H9 (cell line): ENCODE measurements around the gene GLCCI1. TPM values are rescaled to one million over a fixed set of nuclear protein-coding genes. Genes with fewer than 3 reads are reported as not detected.
A peak's percentile ranks its signal among the peaks of the same experiment; 100 is the strongest.

Experiments used
- DNase-seq: peaks from one replicate; pipeline ENCODE4 v3.0.0-alpha.2; 2017
- H2AFZ ChIP-seq: one replicate; pipeline ENCODE4 v1.6.1; 2013; ENCODE audit warnings: mild to moderate bottlenecking, low read length, control low read depth, moderate library complexity
- H2AK5ac ChIP-seq: 2 replicates; pipeline ENCODE4 v1.6.1; 2013; ENCODE audit warnings: low read length, control low read depth, mixed read lengths; ENCODE audit not compliant: insufficient read length
- H2BK120ac ChIP-seq: one replicate; pipeline ENCODE4 v1.6.1; 2013; ENCODE audit warnings: low read depth, mild to moderate bottlenecking, low read length, control low read depth, inconsistent platforms; ENCODE audit not compliant: poor library complexity, severe bottlenecking
- H2BK12ac ChIP-seq: 2 replicates; pipeline ENCODE4 v1.6.1; 2013; ENCODE audit warnings: low read length, control low read depth, mixed read lengths, low read depth; ENCODE audit not compliant: insufficient read length
- H2BK15ac ChIP-seq: 2 replicates; pipeline ENCODE4 v1.6.1; 2013; ENCODE audit warnings: low read depth, low read length, control low read depth
- H2BK20ac ChIP-seq: one replicate; pipeline ENCODE4 v1.6.1; 2013; ENCODE audit warnings: low read depth, mild to moderate bottlenecking, low read length, control low read depth, inconsistent platforms; ENCODE audit not compliant: poor library complexity, severe bottlenecking
- H2BK5ac ChIP-seq: 2 replicates; pipeline ENCODE4 v1.6.1; 2013; ENCODE audit warnings: low read length, control low read depth, mixed read lengths; ENCODE audit not compliant: insufficient read length
- H3K14ac ChIP-seq: 2 replicates; pipeline ENCODE4 v1.6.1; 2013; ENCODE audit warnings: low read length, control low read depth; ENCODE audit not compliant: insufficient read depth
- H3K18ac ChIP-seq: 2 replicates; pipeline ENCODE4 v1.6.1; 2013; ENCODE audit warnings: low read depth, mild to moderate bottlenecking, mixed read lengths, low read length, control low read depth; ENCODE audit not compliant: insufficient read length
- H3K23ac ChIP-seq: 2 replicates; pipeline ENCODE4 v1.6.1; 2013; ENCODE audit warnings: low read length, control low read depth, mixed read lengths, low read depth; ENCODE audit not compliant: insufficient read length
- H3K23me2 ChIP-seq: 2 replicates; pipeline ENCODE4 v1.6.1; 2013; ENCODE audit warnings: low read depth, mild to moderate bottlenecking, mixed read lengths, low read length, control low read depth; ENCODE audit not compliant: insufficient read length, poor library complexity, severe bottlenecking
- H3K27ac ChIP-seq: 2 replicates; pipeline ENCODE4 v1.5.1; 2013; ENCODE audit warnings: low read length, control low read depth, mixed read lengths, low read depth; ENCODE audit not compliant: insufficient read length
- H3K27me3 ChIP-seq: 2 replicates; pipeline ENCODE4 v1.6.1; 2013; ENCODE audit warnings: low read length, control low read depth, inconsistent platforms; ENCODE audit not compliant: insufficient read depth
- H3K4ac ChIP-seq: 2 replicates; pipeline ENCODE4 v1.6.1; 2013; ENCODE audit warnings: low read depth, mild to moderate bottlenecking, control low read depth, inconsistent platforms, low read length, moderate library complexity
- H3K4me1 ChIP-seq: 2 replicates; pipeline ENCODE4 v1.6.1; 2013; ENCODE audit warnings: low read length, control low read depth, inconsistent platforms; ENCODE audit not compliant: insufficient read depth
- H3K4me2 ChIP-seq: 2 replicates; pipeline ENCODE4 v1.6.1; 2013; ENCODE audit warnings: low read length, control low read depth, mixed read lengths; ENCODE audit not compliant: insufficient read length, insufficient read depth
- H3K56ac ChIP-seq: 2 replicates; pipeline ENCODE4 v1.6.1; 2013; ENCODE audit warnings: low read depth, mild to moderate bottlenecking, mixed read lengths, low read length, control low read depth; ENCODE audit not compliant: insufficient read length
- H3K79me1 ChIP-seq: 2 replicates; pipeline ENCODE4 v1.6.1; 2013; ENCODE audit warnings: low read depth, mild to moderate bottlenecking, moderate library complexity, low read length, control low read depth, inconsistent platforms; ENCODE audit not compliant: insufficient read depth, poor library complexity, severe bottlenecking
- H3K79me2 ChIP-seq: 2 replicates; pipeline ENCODE4 v1.6.1; 2013; ENCODE audit warnings: low read length, control low read depth, inconsistent platforms; ENCODE audit not compliant: insufficient read depth
- H3K9ac ChIP-seq: 2 replicates; pipeline ENCODE4 v1.6.1; 2013; ENCODE audit warnings: low read length, control low read depth, mixed read lengths; ENCODE audit not compliant: insufficient read length; ENCODE audit errors: extremely low read depth
- H3K9me3 ChIP-seq: one replicate; pipeline ENCODE4 v1.6.1; 2013; ENCODE audit warnings: low read depth, low read length, inconsistent platforms; ENCODE audit not compliant: control insufficient read depth
- H3T11ph ChIP-seq: one replicate; pipeline ENCODE4 v1.6.1; 2013; ENCODE audit warnings: mild to moderate bottlenecking, low read length, control low read depth, inconsistent platforms
- H4K20me1 ChIP-seq: one replicate; pipeline ENCODE4 v1.6.1; 2013; ENCODE audit not compliant: control insufficient read depth, insufficient read length, insufficient read depth
- H4K5ac ChIP-seq: 2 replicates; pipeline ENCODE4 v1.6.1; 2013; ENCODE audit warnings: low read depth, mild to moderate bottlenecking, mixed read lengths, low read length, control low read depth; ENCODE audit not compliant: insufficient read length
- H4K8ac ChIP-seq: replicated peaks from 2 replicates; pipeline ENCODE4 v1.6.1; 2013; ENCODE audit warnings: low read length, control low read depth, mixed read lengths, low read depth; ENCODE audit not compliant: insufficient read length
- H4K91ac ChIP-seq: 2 replicates; pipeline ENCODE4 v1.6.1; 2013; ENCODE audit warnings: low read depth, mild to moderate bottlenecking, moderate library complexity, mixed read lengths, low read length, control low read depth; ENCODE audit not compliant: insufficient read length
- H3K27ac Mint-ChIP-seq, 3 experiments: 2 replicates in 2 of 3; 3 replicates in 1 of 3; pipeline ENCODE4 v1.8.0; 2020 to 2021; ENCODE audit warnings: mixed read lengths in 3 of 3, mild to moderate bottlenecking in 1 of 3, moderate library complexity in 1 of 3
- H3K27me3 Mint-ChIP-seq: 2 replicates; pipeline ENCODE4 v1.8.0; 2021; ENCODE audit warnings: low read depth, mild to moderate bottlenecking, moderate library complexity, mixed read lengths
- H3K36me3 Mint-ChIP-seq, 3 experiments: 2 replicates in 2 of 3; 3 replicates in 1 of 3; pipeline ENCODE4 v1.8.0; 2020 to 2021; ENCODE audit warnings: low read depth in 3 of 3, mixed read lengths in 3 of 3; ENCODE audit not compliant: insufficient read depth in 1 of 3
- H3K4me1 Mint-ChIP-seq, 2 experiments: 2 replicates each; pipeline ENCODE4 v1.8.0; 2020; ENCODE audit warnings: mixed read lengths in 2 of 2
- H3K4me3 Mint-ChIP-seq, 2 experiments: 2 replicates in 1 of 2; 3 replicates in 1 of 2; pipeline ENCODE4 v1.8.0; 2020 to 2021; ENCODE audit warnings: mild to moderate bottlenecking in 2 of 2, mixed read lengths in 2 of 2, moderate library complexity in 1 of 2
- H3K9me3 Mint-ChIP-seq, 2 experiments: 2 replicates in 1 of 2; 3 replicates in 1 of 2; pipeline ENCODE4 v1.8.0; 2020; ENCODE audit warnings: mild to moderate bottlenecking in 2 of 2, mixed read lengths in 2 of 2, moderate library complexity in 1 of 2
- whole genome bisulfite sequencing: extraction: QIAGEN DNeasy Blood & Tissue Kit; methylation state at CpG from one replicate; pipeline ENCODE4 v1.1.7; 2013; ENCODE audit warnings: missing lambda C conversion rate, low lambda C conversion rate, mixed read lengths; ENCODE audit not compliant: insufficient read length; ENCODE audit errors: extremely low coverage; 5-methylcytosine and 5-hydroxymethylcytosine counted together
- total RNA-seq: library from RNA; stranded (reverse); gene quantifications from 2 replicates; pipeline ENCODE4 v1.2.1, GENCODE V29; 2021
- TF ChIP-seq, protein P1 (sequence below): fragments of 200-600 bp; sonication (generic); conservative IDR thresholded peaks from 3 replicates; pipeline ENCODE4 v1.8.0; 2021; ENCODE audit warnings: antibody characterized with exemption, mild to moderate bottlenecking

The GLCCI1 gene
- total RNA-seq, 1 experiment from 2014 or later, result 19.1 TPM

DNA sequence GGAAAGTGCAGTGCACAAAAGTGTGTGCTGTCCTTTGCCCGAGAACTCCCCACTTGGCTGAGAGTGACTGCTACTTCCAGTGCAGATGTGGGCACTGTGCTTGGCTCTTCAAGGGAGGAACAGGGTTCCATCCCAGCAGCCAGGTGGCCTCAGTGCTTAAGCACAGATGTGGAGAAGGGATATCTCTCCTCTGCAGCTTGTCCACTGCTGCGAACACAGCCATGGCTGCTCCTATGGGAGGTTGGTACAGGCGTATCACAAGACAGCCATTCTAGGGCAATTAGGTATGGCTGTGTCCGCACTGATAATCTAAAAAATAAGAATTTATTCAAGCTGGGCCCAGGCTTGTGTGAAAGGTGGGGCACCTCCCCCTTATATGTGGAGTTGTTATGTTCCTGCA, 66.6 kb downstream of the GLCCI1 start:
- Mint-ChIP-seq H3K27me3 (no peaks in the 10 kb centered on the region), H3K9me3 (peaks cover 0 to 5% of the 10 kb centered on the region in 2 experiments; a peak in 1 of 5 replicates), H3K27ac (peak overlapping the region; percentile 49 to 79 (median 50); a peak in 1 of 7 replicates), H3K4me1 (peaks cover 23 to 28% of the 10 kb centered on the region in 2 experiments), H3K36me3 (peaks cover 0 to 11% (median 4%) of the 10 kb centered on the region in 3 experiments; a peak in 4 of 7 replicates), H3K4me3 (no peak overlapping the region)
- Histone ChIP-seq H3K79me1 (no peaks in the 10 kb centered on the region), H2AFZ (no peak overlapping the region), H2AK5ac (no peak overlapping the region), H3K18ac (no peak overlapping the region), H3K9ac (no peak overlapping the region), H4K5ac (no peak overlapping the region), H2BK15ac (no peak overlapping the region), H3T11ph (no peak overlapping the region), H4K8ac (no peak overlapping the region), H3K4me1 (no peaks in the 10 kb centered on the region), H2BK20ac (no peak overlapping the region), H3K4ac (no peak overlapping the region), H3K23ac (no peak overlapping the region), H3K27me3 (no peaks in the 10 kb centered on the region), H2BK12ac (no peak overlapping the region), H3K4me2 (no peak overlapping the region), H3K9me3 (no peaks in the 10 kb centered on the region), H4K91ac (no peak overlapping the region), H3K23me2 (no peaks in the 10 kb centered on the region), H2BK5ac (no peak overlapping the region), H4K20me1 (no peaks in the 10 kb centered on the region), H3K14ac (no peak overlapping the region), H2BK120ac (no peak overlapping the region), H3K27ac (no peak overlapping the region), H3K56ac (no peak overlapping the region), H3K79me2 (no peaks in the 10 kb centered on the region)
- no peak for DNase-seq
- TF ChIP-seq, protein P1, sequence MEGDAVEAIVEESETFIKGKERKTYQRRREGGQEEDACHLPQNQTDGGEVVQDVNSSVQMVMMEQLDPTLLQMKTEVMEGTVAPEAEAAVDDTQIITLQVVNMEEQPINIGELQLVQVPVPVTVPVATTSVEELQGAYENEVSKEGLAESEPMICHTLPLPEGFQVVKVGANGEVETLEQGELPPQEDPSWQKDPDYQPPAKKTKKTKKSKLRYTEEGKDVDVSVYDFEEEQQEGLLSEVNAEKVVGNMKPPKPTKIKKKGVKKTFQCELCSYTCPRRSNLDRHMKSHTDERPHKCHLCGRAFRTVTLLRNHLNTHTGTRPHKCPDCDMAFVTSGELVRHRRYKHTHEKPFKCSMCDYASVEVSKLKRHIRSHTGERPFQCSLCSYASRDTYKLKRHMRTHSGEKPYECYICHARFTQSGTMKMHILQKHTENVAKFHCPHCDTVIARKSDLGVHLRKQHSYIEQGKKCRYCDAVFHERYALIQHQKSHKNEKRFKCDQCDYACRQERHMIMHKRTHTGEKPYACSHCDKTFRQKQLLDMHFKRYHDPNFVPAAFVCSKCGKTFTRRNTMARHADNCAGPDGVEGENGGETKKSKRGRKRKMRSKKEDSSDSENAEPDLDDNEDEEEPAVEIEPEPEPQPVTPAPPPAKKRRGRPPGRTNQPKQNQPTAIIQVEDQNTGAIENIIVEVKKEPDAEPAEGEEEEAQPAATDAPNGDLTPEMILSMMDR, result no peak
- WGBS, result no CpG with 5 or more reads among the region's 4 CpGs
